Fibroblast of the aortic adventitia (primary cell): ENCODE results near the gene SRC. TPM values are rescaled to one million over a fixed set of nuclear protein-coding genes. Genes with fewer than 3 reads are reported as not detected.

Source experiments
- DNase-seq: peaks from one replicate; pipeline ENCODE4 v3.0.0-alpha.2; 2010; ENCODE audit warnings: low read depth
- H3K4me3 ChIP-seq: 2 replicates; pipeline ENCODE4 v1.5.1; 2011; ENCODE audit warnings: low read depth, mild to moderate bottlenecking, control low read depth, low read length, moderate library complexity
- total RNA-seq: library from RNA; depleted of rRNA; stranded (reverse); fragments of >200 nt; gene quantifications from 2 replicates; pipeline ENCODE4 v1.2.3, GENCODE V29; 2012; ENCODE audit warnings: low replicate concordance
- TF ChIP-seq, protein P1 (sequence below): IDR thresholded peaks from 2 replicates; pipeline ENCODE4 v1.5.1; 2011; ENCODE audit warnings: mild to moderate bottlenecking, low read length, control low read depth, inconsistent platforms; ENCODE audit not compliant: insufficient read depth

The SRC gene
- total RNA-seq, 1 donor, result 19.1 TPM

DNA sequence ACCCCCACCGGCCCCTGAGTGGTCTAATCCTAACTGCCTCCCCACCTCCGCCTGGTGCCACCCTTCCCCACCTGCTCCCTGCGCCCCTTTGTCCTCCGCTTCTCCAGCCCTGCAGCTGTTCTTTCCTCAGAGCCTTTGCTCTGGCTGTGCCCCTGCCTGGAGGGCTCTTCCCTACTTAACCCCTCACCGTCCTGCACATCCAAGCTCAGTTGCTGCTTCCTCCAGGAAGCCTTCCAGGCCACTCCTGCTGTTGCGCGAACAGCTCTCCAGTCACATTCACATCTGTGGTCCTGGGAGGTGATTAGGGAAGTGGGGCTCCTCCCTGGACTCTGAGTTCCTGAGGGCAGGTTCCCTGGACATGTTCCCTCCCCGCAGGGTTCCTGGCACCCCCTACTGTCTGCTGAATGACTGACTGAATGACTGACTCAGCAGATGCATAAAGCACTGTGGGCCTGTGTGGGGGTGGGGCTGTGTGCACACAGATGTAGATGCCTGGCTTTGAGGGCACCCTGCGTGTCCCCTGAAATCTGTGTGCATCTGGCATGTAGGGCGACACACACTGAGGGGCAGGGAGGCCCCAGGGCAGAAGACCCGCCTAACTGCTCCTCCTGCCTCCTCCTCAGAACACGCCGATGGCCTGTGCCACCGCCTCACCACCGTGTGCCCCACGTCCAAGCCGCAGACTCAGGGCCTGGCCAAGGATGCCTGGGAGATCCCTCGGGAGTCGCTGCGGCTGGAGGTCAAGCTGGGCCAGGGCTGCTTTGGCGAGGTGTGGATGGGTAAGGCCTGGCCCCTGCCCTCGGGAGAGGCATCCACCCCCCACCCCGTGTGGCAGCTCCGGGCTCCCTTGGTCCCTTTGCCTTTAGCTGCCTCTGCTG lies 51.4 kb downstream of the SRC start:
- H3K4me3 ChIP-seq, result no peak overlapping the region
- DNase-seq, result no peak
- TF ChIP-seq, protein P1, sequence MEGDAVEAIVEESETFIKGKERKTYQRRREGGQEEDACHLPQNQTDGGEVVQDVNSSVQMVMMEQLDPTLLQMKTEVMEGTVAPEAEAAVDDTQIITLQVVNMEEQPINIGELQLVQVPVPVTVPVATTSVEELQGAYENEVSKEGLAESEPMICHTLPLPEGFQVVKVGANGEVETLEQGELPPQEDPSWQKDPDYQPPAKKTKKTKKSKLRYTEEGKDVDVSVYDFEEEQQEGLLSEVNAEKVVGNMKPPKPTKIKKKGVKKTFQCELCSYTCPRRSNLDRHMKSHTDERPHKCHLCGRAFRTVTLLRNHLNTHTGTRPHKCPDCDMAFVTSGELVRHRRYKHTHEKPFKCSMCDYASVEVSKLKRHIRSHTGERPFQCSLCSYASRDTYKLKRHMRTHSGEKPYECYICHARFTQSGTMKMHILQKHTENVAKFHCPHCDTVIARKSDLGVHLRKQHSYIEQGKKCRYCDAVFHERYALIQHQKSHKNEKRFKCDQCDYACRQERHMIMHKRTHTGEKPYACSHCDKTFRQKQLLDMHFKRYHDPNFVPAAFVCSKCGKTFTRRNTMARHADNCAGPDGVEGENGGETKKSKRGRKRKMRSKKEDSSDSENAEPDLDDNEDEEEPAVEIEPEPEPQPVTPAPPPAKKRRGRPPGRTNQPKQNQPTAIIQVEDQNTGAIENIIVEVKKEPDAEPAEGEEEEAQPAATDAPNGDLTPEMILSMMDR, result no peak

DNA sequence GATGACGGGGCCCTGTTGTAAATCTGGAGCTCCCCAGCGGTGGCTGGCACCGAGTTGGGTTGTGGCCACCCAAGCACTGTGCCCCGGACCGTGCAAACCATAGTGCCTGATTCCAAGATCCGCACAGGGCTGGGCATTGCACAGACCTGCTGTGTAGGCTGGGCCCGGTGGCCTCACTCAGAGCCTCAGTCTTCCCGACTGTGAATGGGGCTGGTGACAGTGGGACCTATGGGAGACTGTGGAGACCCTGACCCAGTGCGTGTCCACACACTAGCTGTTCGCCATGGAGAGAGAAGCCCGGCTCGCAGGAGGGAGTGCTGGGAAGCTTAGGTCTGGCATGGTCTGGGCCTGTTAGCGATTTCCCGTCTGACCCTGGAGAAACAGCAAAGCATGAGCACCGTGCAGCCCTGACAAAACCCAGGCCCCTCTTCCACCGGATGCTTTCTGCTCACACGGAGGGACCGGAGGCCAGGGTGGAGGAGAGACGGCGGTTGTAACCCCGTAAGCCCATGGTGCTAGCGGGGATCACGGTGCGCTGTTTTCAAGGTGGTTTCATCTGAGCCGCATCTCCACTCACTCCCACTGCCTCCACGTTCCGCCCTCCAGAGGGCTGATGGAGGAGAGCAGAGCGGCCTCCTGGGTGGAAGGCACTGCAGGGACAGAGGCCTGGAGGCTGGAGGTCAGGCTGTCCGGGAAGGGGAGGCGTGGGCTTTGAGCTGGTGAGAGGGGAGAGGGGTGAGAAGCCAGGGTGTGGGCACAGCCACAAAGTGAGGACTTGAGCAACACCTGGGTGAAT lies 52.2 kb downstream of the SRC start:
- H3K4me3 ChIP-seq, result no peak overlapping the region
- no peak for DNase-seq
- TF ChIP-seq, protein P1, result no peak

DNA sequence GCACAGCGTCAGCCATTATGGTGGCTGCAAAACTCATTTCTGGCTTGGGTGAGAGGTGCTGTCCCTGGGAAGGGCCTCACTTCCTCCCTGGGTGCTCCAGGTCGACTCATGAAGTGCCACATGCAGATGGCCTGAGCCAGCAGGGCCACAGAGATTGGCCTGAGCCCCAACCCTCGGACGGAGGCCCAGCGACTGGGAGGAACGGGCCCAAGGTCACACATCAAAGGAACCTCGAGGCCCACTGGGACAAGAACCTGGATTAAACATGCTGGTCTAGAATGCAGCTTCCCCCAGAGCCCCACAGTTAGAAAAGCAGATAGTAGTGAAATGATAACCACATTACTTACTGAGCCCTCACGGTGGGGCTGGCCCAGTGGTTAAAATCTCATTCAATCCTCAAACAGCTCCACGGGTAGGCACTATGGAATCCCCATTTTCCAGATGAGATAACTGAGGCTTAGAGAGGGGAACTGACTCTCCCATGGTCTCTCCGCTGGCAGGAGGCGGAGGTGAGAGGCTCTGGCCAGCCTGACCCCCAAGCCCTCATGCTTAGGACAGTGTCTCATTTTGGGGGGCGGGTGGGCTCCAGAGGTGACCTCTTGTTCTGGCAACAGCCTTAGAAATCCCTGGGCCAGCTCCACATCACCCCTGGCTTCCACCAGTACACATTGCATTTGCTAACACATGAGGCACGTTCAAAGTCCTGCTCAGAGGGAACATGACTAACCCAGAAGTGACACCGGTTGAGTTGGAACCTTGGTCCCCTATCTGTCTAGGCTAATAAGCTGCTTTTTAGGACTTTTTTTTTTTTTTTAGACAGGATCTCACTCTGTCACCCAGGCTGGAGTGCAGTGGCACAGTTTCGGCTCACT lies 53.0 kb downstream of the SRC start:
- TF ChIP-seq, protein P1, result no peak
- no peak overlapping the region for H3K4me3 ChIP-seq
- DNase-seq, result no peak

DNA sequence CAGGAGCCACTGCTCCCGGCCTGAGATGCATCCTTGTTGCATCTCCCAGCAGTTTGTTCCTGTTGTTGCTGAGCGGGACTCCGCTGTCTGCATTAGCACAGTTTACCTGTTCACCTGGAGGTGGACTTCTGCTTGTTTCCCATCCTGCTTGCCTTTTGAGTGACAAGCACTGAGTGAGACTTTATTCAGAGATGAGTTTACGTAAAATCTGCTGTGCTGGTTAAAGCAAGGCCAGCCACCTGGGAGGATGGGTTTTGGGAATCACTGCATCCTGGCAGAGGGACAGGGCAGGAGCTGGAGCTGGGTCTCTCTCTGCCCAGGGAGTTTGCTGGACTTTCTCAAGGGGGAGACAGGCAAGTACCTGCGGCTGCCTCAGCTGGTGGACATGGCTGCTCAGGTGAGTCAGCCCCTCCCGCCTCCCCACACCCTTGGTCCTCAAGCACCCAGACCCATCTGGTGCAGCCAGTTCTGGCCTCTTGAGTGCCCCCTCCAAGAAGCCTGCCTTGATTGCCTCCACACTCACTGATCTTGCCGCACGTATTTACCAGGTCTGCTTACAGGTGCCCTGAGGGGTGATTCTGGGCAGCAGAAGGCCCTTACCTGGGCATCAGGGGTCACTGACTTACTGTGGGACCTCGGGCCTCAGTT lies 55.5 kb downstream of the SRC start:
- no peak for DNase-seq
- no peak overlapping the region for H3K4me3 ChIP-seq
- TF ChIP-seq, protein P1, result no peak

DNA sequence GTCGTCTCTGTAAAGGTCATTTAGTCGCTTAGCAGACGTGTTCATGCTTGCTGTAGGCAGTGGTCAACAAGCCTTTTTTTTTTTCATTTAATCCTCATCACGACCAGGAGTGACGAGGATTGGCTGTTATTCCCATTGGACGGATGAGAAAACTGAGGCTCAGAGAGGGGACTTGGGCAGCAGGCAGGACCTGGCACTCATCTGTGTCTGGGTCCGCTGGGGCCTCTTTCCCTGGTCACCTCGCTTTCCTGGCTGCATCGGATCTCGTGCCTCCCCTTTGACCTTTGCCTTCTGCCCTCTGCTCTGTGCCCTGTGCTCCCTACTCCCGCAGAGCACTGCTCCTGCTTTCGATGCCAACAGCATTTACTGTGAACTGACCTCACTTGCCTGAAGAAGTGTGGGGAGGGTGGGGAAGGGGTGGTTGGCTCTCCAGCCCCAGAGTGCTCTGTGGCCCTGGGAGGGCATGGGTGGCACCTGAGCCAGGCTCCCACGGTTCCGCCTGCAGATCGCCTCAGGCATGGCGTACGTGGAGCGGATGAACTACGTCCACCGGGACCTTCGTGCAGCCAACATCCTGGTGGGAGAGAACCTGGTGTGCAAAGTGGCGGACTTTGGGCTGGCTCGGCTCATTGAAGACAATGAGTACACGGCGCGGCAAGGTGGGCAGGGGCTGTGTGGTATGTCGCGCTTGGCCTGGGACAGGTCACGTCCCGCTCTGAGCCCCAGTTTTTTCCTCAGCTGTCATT lies 56.2 kb downstream of the SRC start:
- no peak for DNase-seq
- TF ChIP-seq, protein P1, result no peak
- no peak overlapping the region for H3K4me3 ChIP-seq
